Esophagus muscularis mucosa (tissue), 4 donors: ENCODE results near the gene PKP4. TPM values are rescaled to one million over a fixed set of nuclear protein-coding genes. Genes with fewer than 3 reads are reported as not detected.

Source experiments
- DNase-seq: peaks from one replicate; pipeline ENCODE4 v3.0.0-alpha.2; 2017; ENCODE audit errors: extremely low spot score
- H3K27ac ChIP-seq, 4 donors: fragments of 200-600 bp; sonication (generic); replicated peaks in 1 of 4; 1 replicate in 3 of 4; 2 replicates in 1 of 4; pipeline ENCODE4 v1.5.1; 2016 to 2019; ENCODE audit warnings: mild to moderate bottlenecking in 1 of 4
- H3K27me3 ChIP-seq, 4 donors: fragments of 200-600 bp; sonication (generic); one replicate each; pipeline versions ENCODE4 v1.5.1 to v1.6.0; 2016 to 2019
- H3K36me3 ChIP-seq, 4 donors: fragments of 200-600 bp; sonication (generic); one replicate each; pipeline ENCODE4 v1.5.1; 2016 to 2019
- H3K4me1 ChIP-seq, 4 donors: fragments of 200-600 bp; sonication (generic); one replicate each; pipeline ENCODE4 v1.5.1; 2016 to 2019
- H3K4me3 ChIP-seq, 4 donors: fragments of 200-600 bp; sonication (generic); 1 replicate in 2 of 4; 2 replicates in 2 of 4; pipeline ENCODE4 v1.5.1; 2016 to 2019; ENCODE audit warnings: mild to moderate bottlenecking in 4 of 4, moderate library complexity in 1 of 4
- H3K9me3 ChIP-seq, 4 donors: fragments of 200-600 bp; sonication (generic); 1 replicate in 3 of 4; 2 replicates in 1 of 4; pipeline ENCODE4 v1.5.1; 2016 to 2019
- CTCF ChIP-seq, 3 experiments: fragments of 200-600 bp in 2 of 3; fragments of 450-650 bp in 1 of 3; sonication (generic) in 2 of 3; IDR thresholded peaks; one replicate each; pipeline ENCODE4 v1.5.1; 2017 to 2019; ENCODE audit warnings: antibody characterized with exemption in 3 of 3, mild to moderate bottlenecking in 2 of 3, moderate library complexity in 1 of 3
- EP300 ChIP-seq: sonication (generic); formaldehyde crosslinking; IDR thresholded peaks from one replicate; pipeline ENCODE4 v1.6.1; 2017; ENCODE audit warnings: antibody characterized with exemption
- POLR2A ChIP-seq: fragments of 450-650 bp; IDR thresholded peaks from one replicate; pipeline ENCODE4 v1.6.1; 2017; ENCODE audit warnings: antibody characterized with exemption, moderate library complexity, mild to moderate bottlenecking, low read depth
- POLR2AphosphoS5 ChIP-seq, 2 donors: sonication (generic); formaldehyde crosslinking; IDR thresholded peaks; one replicate each; pipeline ENCODE4 v1.6.1; 2017; ENCODE audit warnings: antibody characterized with exemption in 2 of 2
- WGBS: methylation state at CpG from one replicate; pipeline ENCODE4 v1.1.5; 2018; 5-methylcytosine and 5-hydroxymethylcytosine counted together
- intact Hi-C: fragments of 100-400 bp; cut with DNase I; formaldehyde crosslinking; loops from one replicate; pipeline ENCODE4 v1.15.1; 2023
- total RNA-seq, 4 donors: library from RNA; depleted of rRNA; stranded (reverse); fragments of >200 nt; gene quantifications; one replicate each; pipeline versions ENCODE4 v1.1.0 to v1.2.1, GENCODE V29; 2016

PKP4 gene
- total RNA-seq, 4 donors from 2014 or later = 79.7 to 131 (median 93.0) TPM

- TF ChIP-seq POLR2A (no peak), CTCF (IDR thresholded peaks at IDR 0.05) (no peak), POLR2AphosphoS5 (IDR thresholded peaks at IDR 0.05) (no peak), EP300 (no peak)
- no peak for DNase-seq
- Histone ChIP-seq H3K4me3 (no peak overlapping the region), H3K27me3 (no peaks in the 10 kb centered on the region), H3K4me1 (no peaks in the 10 kb centered on the region), H3K27ac (no peak overlapping the region), H3K9me3 (no peaks in the 10 kb centered on the region), H3K36me3 (peaks cover 6 to 32% (median 24%) of the 10 kb centered on the region in 4 donors)
- 87% methylated on average over 10 of the region's 10 CpGs for WGBS
- intact Hi-C loops = no loop called here
Measured at GRCh38 chr2:158656492-158657229, 199.9 kb downstream of the PKP4 start.

- no peaks in the 10 kb centered on the region for H3K4me1 ChIP-seq
- peaks cover 6 to 46% (median 41%) of the 10 kb centered on the region in 4 donors for H3K36me3 ChIP-seq
- intact Hi-C loops = no loop called here
- H3K4me3 ChIP-seq = no peak overlapping the region
- H3K9me3 ChIP-seq = no peaks in the 10 kb centered on the region
- H3K27ac ChIP-seq = no peak overlapping the region
- WGBS = 87% methylated on average over 2 of the region's 2 CpGs
- DNase-seq = no peak
- H3K27me3 ChIP-seq = no peaks in the 10 kb centered on the region
- TF ChIP-seq CTCF (IDR thresholded peaks at IDR 0.05) = no peak
- no peak for TF ChIP-seq EP300
- TF ChIP-seq POLR2AphosphoS5 (IDR thresholded peaks at IDR 0.05) = no peak
- no peak for TF ChIP-seq POLR2A
Measured at GRCh38 chr2:158658396-158658795, 201.6 kb downstream of the PKP4 start.

GRCh38 chr2:158659483-158659882 is 202.7 kb downstream of the PKP4 start:
- Histone ChIP-seq H3K4me1 (peaks cover 4 to 9% (median 8%) of the 10 kb centered on the region in 4 donors), H3K9me3 (no peaks in the 10 kb centered on the region), H3K27me3 (no peaks in the 10 kb centered on the region), H3K4me3 (no peak overlapping the region), H3K36me3 (peaks cover 13 to 54% (median 47%) of the 10 kb centered on the region in 4 donors), H3K27ac (no peak overlapping the region)
- no peak for DNase-seq
- 60% methylated on average over 1 of the region's 1 CpG for WGBS
- TF ChIP-seq POLR2AphosphoS5 (IDR thresholded peaks at IDR 0.05) = no peak
- TF ChIP-seq CTCF (IDR thresholded peaks at IDR 0.05) = no peak
- no peak for TF ChIP-seq EP300
- TF ChIP-seq POLR2A = no peak
- intact Hi-C loops = no loop called here

GRCh38 chr2:158661231-158661630 is 204.5 kb downstream of the PKP4 start:
- H3K27ac ChIP-seq = no peak overlapping the region
- TF ChIP-seq EP300 (no peak), CTCF (IDR thresholded peaks at IDR 0.05) (no peak), POLR2A (no peak), POLR2AphosphoS5 (IDR thresholded peaks at IDR 0.05) (no peak)
- no peak for DNase-seq
- no peak overlapping the region for H3K4me3 ChIP-seq
- 98% methylated on average over 10 of the region's 14 CpGs for WGBS
- intact Hi-C loops = loop anchor here (10.0 kb wide), 1 partner anchor 196 kb away; no protein-coding TSS in a partner anchor
- peaks cover 17 to 26% (median 23%) of the 10 kb centered on the region in 4 donors for H3K4me1 ChIP-seq
- H3K36me3 ChIP-seq = peaks cover 13 to 55% (median 47%) of the 10 kb centered on the region in 4 donors
- H3K27me3 ChIP-seq = no peaks in the 10 kb centered on the region
- no peaks in the 10 kb centered on the region for H3K9me3 ChIP-seq
